HG03108 (cell line): Measurements from ENCODE around the gene ADCY7.

ENCODE experiments used
- ATAC-seq: cut with Tn5 transposase; IDR thresholded peaks from one replicate; pipeline ENCODE4 v1.9.1; 2021; ENCODE audit warnings: moderate library complexity; ENCODE audit not compliant: unreplicated experiment

The ADCY7 gene

GRCh38 chr16:50296807-50297206 lies 30.5 kb downstream of the ADCY7 start:
- ATAC-seq, result no peak

- no peak for ATAC-seq
These were observed 31.1 kb downstream of the ADCY7 start for GRCh38 chr16:50297301-50298074.

- ATAC-seq, result no peak
These were observed 31.7 kb downstream of the ADCY7 start for GRCh38 chr16:50298075-50298460.

DNA sequence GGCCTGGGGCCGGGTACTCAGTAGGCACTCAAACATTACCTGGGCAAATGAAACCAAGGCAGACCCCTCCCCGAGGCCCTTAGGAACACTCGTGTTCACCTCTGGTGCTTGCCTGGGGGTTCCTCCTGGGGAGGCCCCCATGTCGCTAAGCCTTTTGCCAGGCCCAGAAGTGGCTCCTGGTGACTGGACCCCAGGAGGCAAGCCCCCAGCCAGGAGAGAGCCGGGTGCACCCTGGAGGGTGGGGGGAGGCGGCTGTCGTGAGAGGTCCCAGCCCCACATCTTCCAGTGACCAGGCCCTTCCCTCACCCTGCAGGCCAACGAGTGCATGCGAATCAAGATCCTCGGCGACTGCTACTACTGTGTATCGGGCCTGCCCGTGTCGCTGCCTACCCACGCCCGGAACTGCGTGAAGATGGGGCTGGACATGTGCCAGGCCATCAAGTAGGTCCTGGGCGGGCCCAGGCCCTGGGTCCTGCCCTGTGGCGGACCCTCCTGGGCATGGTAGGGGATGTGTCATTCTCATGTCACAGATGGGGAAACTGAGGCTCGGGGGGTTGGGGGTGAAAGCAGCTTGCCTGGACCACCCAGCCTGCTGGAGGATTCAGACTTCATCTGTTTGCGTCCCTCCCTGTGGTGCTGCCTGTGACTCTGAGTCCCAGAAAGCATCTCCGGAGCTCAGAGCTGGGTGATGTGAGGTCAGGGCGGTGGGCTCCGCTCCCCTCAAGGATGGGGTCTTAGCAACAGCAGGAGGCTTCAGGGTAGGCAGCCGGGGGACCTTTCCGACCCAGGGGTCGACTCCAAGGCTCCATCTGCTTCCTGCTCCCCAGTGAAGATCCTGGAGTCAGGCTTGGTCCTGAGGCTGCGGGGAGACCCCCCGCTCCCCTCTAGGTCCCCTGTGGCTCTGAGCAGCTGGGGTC lies 32.5 kb downstream of the ADCY7 start:
- ATAC-seq, result no peak

- ATAC-seq, result no peak
These were observed 33.3 kb downstream of the ADCY7 start for GRCh38 chr16:50299508-50300105.

GRCh38 chr16:50300942-50301625 lies 34.7 kb downstream of the ADCY7 start:
- ATAC-seq, result no peak

DNA sequence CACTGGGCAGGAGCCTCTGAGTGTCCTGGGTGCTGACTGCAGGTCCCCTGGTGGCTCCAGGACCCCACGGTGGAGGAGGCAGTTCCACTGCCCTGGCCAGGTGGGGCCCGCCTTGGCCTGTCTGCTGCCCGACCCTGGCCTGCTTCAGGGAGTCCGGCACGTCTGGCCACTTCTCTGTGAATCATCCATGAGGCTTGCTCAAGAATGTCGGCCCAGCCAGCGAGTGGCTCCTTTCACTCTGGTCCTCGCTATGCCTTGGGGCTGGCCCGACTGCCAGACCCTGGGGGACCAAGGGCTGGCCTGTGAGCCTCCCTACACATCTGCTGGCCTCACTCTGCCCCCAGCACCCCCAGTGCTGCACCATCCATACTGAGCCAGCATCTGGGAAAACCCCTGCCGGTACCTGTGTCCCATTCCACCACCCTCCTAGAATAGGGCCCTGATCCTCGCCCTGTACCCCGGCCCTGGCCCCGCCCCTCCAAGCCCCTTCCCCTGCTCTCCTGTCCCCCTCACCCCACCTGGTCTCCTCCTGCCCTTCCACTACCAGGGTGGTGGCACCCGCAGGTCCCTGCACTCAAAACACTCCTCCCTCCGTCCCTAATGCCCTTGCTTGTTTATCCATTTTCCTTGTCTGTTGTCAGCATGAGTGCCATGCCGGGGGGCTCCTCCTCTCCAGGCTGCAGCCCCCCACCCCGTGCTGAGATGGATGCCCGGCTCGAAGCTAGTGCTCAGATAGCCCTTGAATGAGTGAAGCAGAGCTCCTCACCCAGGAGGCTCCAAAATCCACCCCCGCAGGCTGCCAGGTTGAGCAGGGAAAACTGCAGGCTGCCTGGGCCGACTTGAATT lies 35.5 kb downstream of the ADCY7 start:
- no peak for ATAC-seq

DNA sequence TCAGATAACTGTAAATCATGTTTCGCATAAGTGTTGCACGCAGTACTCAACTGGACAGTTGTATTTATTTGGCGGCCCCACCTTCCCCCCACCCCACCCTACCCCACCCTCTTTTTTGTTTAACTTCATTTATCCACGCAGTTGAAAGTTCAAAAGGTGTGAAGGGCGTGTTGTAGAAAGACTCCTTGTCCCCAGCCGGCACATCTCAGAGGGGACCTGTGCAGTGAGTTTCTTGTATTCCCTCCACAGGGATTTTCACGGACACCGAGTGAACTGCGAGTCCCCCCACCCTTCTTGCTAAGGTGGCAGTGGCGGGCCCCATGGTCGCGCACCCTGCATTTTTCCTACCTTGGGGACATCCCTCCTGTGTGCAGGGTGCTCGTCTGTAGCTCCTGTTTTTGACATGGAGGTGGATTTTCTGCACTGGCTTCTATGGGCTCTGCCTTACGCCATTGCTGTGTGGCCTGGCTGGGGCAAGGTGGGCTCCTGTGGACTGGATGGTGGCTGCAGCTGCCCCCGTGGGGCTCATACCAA lies 36.2 kb downstream of the ADCY7 start:
- no peak for ATAC-seq

DNA sequence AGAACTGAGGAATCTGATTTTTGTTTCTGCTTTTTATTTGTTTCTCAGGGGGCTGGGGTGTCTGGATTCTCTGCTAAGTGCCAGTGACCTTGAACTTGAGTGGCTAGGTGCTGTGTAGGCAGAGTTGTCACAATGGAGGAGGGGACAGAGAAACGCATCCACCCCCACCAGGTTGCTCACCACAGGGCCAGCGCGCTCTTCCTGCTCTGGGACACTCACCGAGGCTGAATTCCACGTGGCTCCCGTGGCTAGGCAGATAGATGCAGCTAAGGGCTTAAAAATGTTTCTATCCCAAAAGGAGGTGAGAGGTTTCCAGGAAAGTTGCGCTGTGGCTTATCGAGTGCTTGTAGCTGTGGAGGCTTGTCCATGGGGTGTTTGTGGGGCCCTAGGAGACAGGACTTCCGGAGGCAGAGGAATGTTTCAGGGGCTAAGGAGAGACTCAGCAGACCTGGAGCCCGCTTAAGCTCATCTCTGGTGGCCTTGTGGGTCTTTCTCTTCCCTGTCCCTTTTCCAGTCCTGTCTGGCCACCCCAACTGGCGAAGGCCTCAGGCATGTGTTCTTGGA lies 36.8 kb downstream of the ADCY7 start:
- no peak for ATAC-seq

GRCh38 chr16:50303605-50304466 lies 37.5 kb downstream of the ADCY7 start:
- ATAC-seq, result no peak

- ATAC-seq, result no peak
These were observed 38.4 kb downstream of the ADCY7 start for GRCh38 chr16:50304467-50305440.

GRCh38 chr16:50305441-50306061 lies 39.2 kb downstream of the ADCY7 start:
- no peak for ATAC-seq

DNA sequence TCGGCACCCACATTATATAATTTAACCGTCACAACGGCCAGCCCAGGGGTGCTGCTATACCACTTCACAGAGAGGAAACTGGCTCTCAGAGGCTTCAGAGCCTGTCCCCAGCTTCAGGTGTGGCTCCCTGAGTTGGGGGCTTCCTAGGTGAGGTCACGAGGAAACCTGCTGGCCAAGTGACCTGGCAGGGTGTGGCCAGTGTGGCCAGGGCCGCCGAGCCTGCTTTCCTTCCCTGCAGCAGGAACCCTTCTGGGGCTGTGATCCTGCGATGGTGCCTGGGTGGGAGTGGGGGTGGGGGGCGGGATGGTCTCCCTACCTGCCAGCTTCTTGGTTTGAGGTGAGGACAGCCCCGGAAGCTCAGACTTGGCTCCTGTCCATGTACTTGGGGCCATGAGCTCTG lies 39.9 kb downstream of the ADCY7 start:
- ATAC-seq, result no peak

DNA sequence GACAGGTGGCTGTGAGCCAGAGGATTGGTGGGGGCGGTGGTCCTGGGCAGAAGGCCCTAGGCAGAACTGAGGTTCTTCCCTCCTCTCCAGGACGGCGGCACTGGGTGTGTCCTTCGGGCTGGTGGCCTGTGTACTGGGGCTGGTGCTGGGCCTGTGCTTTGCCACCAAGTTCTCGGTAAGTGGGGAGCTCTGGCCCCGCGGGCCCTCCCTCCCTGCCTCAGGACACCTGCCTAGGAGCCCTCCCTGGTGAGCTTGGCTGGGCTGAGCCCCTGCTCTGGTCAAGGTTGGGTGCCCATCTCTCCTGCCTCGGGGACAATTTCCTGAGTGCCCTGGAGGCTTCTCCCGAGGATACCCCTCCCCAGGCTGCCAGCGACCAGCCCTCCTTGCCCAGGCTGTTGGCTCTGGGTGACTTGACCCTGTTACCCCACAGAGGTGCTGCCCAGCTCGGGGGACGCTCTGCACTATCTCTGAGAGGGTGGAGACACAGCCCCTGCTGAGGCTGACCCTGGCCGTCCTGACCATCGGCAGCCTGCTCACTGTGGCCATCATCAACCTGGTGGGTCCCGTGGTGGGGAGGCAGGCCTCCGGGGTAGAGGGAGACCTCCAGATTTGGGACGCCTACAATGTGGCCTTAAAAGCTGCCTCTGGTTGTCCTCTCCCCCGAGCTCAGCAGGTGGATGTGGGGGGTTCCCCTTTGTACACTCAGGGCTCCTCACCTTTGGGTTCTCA lies 42.0 kb downstream of the ADCY7 start:
- ATAC-seq, result no peak

- no peak for ATAC-seq
These were observed 42.8 kb downstream of the ADCY7 start for GRCh38 chr16:50309156-50309526.

DNA sequence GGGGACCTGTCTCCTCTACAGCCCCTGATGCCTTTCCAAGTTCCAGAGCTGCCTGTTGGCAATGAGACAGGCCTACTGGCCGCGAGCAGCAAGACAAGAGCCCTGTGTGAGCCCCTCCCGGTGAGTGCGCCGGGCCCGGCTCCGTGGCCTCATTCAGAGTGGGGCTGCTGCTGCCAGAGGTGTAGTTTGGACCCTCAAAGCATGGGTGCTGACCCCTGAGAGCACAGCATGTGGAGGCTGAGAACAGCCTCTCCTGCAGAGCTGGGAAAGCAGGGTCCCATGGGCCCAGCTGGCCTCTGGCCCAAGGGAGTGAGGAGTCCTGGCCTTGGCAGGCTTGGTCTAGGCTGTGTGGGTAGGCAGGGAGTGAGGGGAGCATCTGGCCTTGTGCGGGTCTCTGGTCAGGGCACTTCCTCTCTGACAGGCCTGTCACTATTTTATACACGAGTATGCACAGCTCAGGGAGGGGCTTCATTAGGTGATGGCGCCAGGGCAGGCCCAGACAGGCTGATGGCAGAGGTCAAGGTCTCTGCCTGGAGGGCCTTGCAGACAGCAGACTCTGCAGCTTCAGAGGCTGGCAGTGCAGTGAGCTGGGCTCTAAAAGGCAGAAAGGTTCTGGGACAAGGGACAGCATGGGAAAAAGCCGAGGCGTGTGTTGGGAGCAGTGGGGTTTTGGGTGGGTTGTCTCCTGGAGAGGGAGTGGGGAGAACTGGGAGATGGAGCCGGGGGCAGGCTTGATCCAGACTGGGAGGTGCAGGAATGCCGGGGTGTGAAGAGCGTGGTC lies 43.4 kb downstream of the ADCY7 start:
- no peak for ATAC-seq
